SU-DHL-6 (cell line): ENCODE measurements around the gene RBM25.

Source experiments
- H2AFZ ChIP-seq: fragments of 200-600 bp; sonication (generic); 2 replicates; pipeline ENCODE4 v1.6.1; 2014; ENCODE audit warnings: low read depth, mild to moderate bottlenecking, moderate library complexity, mixed read lengths, antibody characterized with exemption, low read length; ENCODE audit not compliant: severe bottlenecking
- H3F3A ChIP-seq: fragments of 200-600 bp; shearing (Covaris generic); 2 replicates; pipeline ENCODE4 v1.6.0; 2016; ENCODE audit warnings: antibody characterized with exemption, mild to moderate bottlenecking; ENCODE audit not compliant: insufficient read depth
- H3K27ac ChIP-seq: fragments of 200-600 bp; sonication (generic); 2 replicates; pipeline ENCODE4 v1.5.1; 2016; ENCODE audit warnings: low read depth, mild to moderate bottlenecking, low read length, moderate library complexity, mixed read lengths
- H3K27me3 ChIP-seq: fragments of 200-600 bp; sonication (generic), shearing (Covaris generic); 2 replicates; pipeline ENCODE4 v1.6.0; 2014; ENCODE audit warnings: mild to moderate bottlenecking, low read length
- H3K36me3 ChIP-seq: fragments of 200-600 bp; sonication (generic); 2 replicates; pipeline ENCODE4 v1.6.1; 2014; ENCODE audit warnings: mild to moderate bottlenecking, low read length, mixed read lengths
- H3K4me2 ChIP-seq: fragments of 300-600, 200-600 bp; shearing (Covaris generic), sonication (generic); 2 replicates; pipeline ENCODE4 v1.6.0; 2014; ENCODE audit warnings: low read length, low read depth, mild to moderate bottlenecking; ENCODE audit not compliant: poor library complexity, severe bottlenecking
- H3K4me3 ChIP-seq: fragments of 200-600 bp; sonication (generic); 2 replicates; pipeline ENCODE4 v1.5.1; 2014; ENCODE audit warnings: antibody characterized with exemption, low read length, mild to moderate bottlenecking, mixed read lengths; ENCODE audit not compliant: insufficient read depth, poor library complexity, severe bottlenecking
- H3K79me2 ChIP-seq: fragments of 200-600 bp; sonication (generic); 2 replicates; pipeline ENCODE4 v1.6.1; 2014; ENCODE audit warnings: mild to moderate bottlenecking, low read length, moderate library complexity; ENCODE audit not compliant: insufficient read depth
- H3K9ac ChIP-seq: fragments of 200-600 bp; sonication (generic); 2 replicates; pipeline ENCODE4 v1.7.0; 2014; ENCODE audit warnings: mild to moderate bottlenecking, low read length
- H3K9me2 ChIP-seq: fragments of 200-600 bp; sonication (generic); replicated peaks from 2 replicates; pipeline ENCODE4 v1.6.1; 2014; ENCODE audit warnings: low read length; ENCODE audit not compliant: insufficient read depth
- H3K9me3 ChIP-seq: fragments of 200-600 bp; sonication (generic); 2 replicates; pipeline ENCODE4 v1.6.1; 2014; ENCODE audit warnings: low read length, mixed read lengths; ENCODE audit not compliant: insufficient read depth
- H4K20me1 ChIP-seq: fragments of 200-600 bp; sonication (generic); 2 replicates; pipeline ENCODE4 v1.6.1; 2014; ENCODE audit warnings: low read depth, mild to moderate bottlenecking, antibody characterized with exemption, low read length, moderate library complexity, mixed read lengths
- CTCF ChIP-seq: fragments of 200-600 bp; sonication (generic); IDR thresholded peaks from one replicate; pipeline ENCODE4 v1.5.1; 2017; ENCODE audit warnings: antibody characterized with exemption, mild to moderate bottlenecking, low read length, moderate library complexity; ENCODE audit not compliant: insufficient read depth, poor library complexity, severe bottlenecking
- EZH2phosphoT487 ChIP-seq: fragments of 200-600 bp; sonication (generic), shearing (Covaris generic); conservative IDR thresholded peaks from 2 replicates; pipeline ENCODE4 v1.6.1; 2018; ENCODE audit warnings: mild to moderate bottlenecking, antibody characterized with exemption, low read length, moderate library complexity, mixed read lengths

RBM25 gene

GRCh38 chr14:73142216-73142615 is 83.9 kb downstream of the RBM25 start:
- H3K36me3 ChIP-seq: no peaks in the 10 kb centered on the region
- no peaks in the 10 kb centered on the region for H3K9me3 ChIP-seq
- no peaks in the 10 kb centered on the region for H3K9me2 ChIP-seq
- no peaks in the 10 kb centered on the region for H4K20me1 ChIP-seq
- no peak overlapping the region for H3K27ac ChIP-seq
- no peak overlapping the region for H2AFZ ChIP-seq
- H3K27me3 ChIP-seq: no peaks in the 10 kb centered on the region
- H3K4me2 ChIP-seq: no peak overlapping the region
- H3K9ac ChIP-seq: no peak overlapping the region
- peaks cover 52% of the 10 kb centered on the region for H3K79me2 ChIP-seq
- no peak overlapping the region for H3K4me3 ChIP-seq
- no peak for TF ChIP-seq CTCF
- no peak for TF ChIP-seq EZH2phosphoT487
- peaks cover 9% of the 10 kb centered on the region; the same call in 1 of the 2 replicates for H3F3A ChIP-seq

GRCh38 chr14:73143003-73143402 is 84.7 kb downstream of the RBM25 start:
- H3K27ac ChIP-seq: no peak overlapping the region
- TF ChIP-seq CTCF (no peak), EZH2phosphoT487 (no peak)
- H3F3A ChIP-seq: peaks cover 9% of the 10 kb centered on the region; the same call in 1 of the 2 replicates
- no peaks in the 10 kb centered on the region for H3K27me3 ChIP-seq
- no peaks in the 10 kb centered on the region for H4K20me1 ChIP-seq
- H3K36me3 ChIP-seq: no peaks in the 10 kb centered on the region
- no peaks in the 10 kb centered on the region for H3K9me3 ChIP-seq
- no peak overlapping the region for H2AFZ ChIP-seq
- H3K9me2 ChIP-seq: no peaks in the 10 kb centered on the region
- no peak overlapping the region for H3K4me3 ChIP-seq
- H3K79me2 ChIP-seq: peaks cover 45% of the 10 kb centered on the region
- no peak overlapping the region for H3K4me2 ChIP-seq
- H3K9ac ChIP-seq: no peak overlapping the region

- H3K27ac ChIP-seq: no peak overlapping the region
- H3K9me2 ChIP-seq: no peaks in the 10 kb centered on the region
- no peak overlapping the region for H3K4me3 ChIP-seq
- no peaks in the 10 kb centered on the region for H3K27me3 ChIP-seq
- H3K9me3 ChIP-seq: no peaks in the 10 kb centered on the region
- no peak overlapping the region for H3K9ac ChIP-seq
- no peak overlapping the region for H2AFZ ChIP-seq
- H4K20me1 ChIP-seq: no peaks in the 10 kb centered on the region
- peaks cover 45% of the 10 kb centered on the region for H3K79me2 ChIP-seq
- TF ChIP-seq EZH2phosphoT487 (no peak), CTCF (no peak)
- peaks cover 9% of the 10 kb centered on the region; the same call in 1 of the 2 replicates for H3F3A ChIP-seq
- no peaks in the 10 kb centered on the region for H3K36me3 ChIP-seq
- no peak overlapping the region for H3K4me2 ChIP-seq
These were observed 85.3 kb downstream of the RBM25 start for GRCh38 chr14:73143617-73144016.
